Measurements from ENCODE around the gene MAT2A.
"Not testable (repeated sequence)": the region's sequence is repeated elsewhere in the genome, so short reads cannot be mapped to it uniquely, and the experiment has no call there.

Gene MAT2A

GRCh38 chr2:85579266-85579935, 40.4 kb downstream of the MAT2A start:
- DNase-seq, result no peak

DNA sequence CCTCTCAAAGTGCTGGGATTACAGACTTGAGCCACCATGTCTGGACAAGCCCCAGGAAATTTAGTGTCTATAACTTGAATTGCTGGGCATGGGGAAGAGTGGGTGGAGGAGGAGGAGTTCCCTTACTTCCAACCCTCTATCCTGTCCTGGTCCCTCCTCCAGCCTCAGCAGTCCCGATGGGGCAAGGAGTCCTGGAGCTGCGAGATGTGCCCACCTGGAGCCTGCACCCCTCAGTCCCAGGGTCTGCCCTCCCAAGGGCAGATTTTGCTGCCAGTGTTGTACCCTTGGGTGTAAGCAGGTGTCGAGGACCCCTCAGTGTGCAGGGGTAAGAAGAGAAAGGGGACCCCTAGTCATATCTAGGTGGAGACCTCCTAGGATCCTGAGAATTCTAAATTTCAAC, 41.2 kb downstream of the MAT2A start:
- no peak for DNase-seq

- DNase-seq, result no peak
These were observed 43.5 kb downstream of the MAT2A start for GRCh38 chr2:85582492-85582891.

GRCh38 chr2:85583667-85584353, 44.8 kb downstream of the MAT2A start:
- DNase-seq, result peak; percentile 29 to 32

GRCh38 chr2:85584354-85584856, 45.4 kb downstream of the MAT2A start, which contains the start of gene VAMP5:
TSS of gene VAMP5 (plus strand) at chr2:85584431. CDS start at chr2:85584491, 60 bp downstream.
- peak in 1 of 2 donors; percentile 18 for DNase-seq

DNA sequence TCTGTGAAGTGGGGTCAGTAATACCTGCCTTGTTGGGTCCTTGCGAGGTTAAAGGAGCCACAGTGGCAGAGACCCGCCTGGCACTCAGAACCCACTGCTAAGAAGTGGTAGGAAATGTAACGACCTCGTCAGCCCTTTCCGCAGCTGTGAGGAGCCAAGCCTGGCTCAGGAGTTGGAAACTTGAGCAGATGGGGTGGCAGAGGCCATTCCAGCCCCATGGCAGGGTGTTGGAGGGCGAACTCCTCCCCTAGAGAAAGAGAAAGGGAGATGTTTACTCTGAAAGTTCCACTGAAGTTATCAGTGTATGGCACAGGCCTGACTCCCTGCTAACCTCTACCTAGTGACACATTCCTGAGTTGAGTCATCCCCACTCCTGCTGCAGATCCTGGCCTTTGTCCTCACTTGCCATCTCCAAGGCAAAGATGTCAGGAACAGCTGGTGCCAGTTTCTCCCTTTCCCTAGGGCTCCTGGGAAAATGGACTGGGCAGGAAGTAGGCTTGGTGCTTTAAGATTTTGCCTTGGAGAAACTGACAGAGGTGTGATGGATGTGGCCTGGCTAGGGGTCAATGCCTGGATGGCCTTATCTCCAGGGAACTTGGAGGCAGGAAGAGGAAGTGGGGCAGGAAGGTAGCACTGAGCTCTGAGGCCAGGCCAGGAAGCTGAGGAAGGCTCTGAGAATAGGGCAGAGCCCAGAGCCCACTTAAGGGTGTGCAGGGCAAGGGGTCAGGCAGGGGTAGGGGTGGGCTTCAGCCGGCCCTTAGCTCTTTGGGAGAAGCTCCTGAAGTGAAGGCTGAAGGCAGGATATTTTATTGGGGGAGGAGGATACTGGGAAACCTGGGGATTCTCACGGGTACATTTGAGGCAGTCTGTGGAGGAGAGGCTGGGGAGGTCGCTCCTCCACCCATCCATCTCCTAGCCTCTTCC, 46.2 kb downstream of the MAT2A start:
- no peak for DNase-seq

GRCh38 chr2:85585781-85586105, 46.8 kb downstream of the MAT2A start:
- DNase-seq, result no peak

DNA sequence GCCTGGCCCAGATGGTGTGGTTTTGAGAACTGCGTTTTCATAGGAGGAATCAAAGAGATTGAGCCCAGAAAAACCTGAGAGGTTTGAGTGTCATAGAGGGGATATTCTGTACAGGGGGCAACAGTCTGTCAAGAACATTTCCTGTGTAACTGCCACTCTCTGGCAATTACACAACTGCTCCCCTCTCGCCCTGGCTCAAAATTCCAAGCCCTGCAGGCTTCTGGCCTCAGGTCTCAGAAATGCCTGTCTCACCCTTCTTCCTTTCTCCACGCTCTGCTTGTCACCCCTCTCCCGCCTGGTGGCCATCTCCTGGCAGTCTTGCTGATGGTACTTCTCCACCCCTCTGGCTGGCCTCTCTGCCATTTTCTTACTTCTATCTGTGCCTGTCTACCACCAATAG, 49.3 kb downstream of the MAT2A start:
- DNase-seq, result no peak

DNA sequence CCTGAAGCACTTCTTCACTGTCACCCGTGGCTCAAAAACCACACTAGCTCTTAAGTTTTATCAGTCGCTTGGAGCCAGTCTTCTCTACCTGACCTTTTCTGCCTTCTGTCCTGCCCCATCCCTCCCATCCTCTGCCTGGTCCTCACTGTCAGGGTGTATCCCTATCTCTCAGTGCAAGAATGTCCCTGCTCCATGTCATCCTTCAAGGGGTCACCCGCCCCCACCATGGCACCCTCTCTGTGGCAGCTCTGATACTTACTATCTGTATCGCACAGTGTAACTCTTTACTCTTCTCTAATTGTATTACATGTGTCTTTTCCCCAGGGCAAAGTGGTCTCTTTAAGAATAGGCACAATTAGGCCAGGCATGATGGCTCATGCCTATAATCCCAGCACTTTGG, 49.7 kb downstream of the MAT2A start:
- DNase-seq, result no peak

DNA sequence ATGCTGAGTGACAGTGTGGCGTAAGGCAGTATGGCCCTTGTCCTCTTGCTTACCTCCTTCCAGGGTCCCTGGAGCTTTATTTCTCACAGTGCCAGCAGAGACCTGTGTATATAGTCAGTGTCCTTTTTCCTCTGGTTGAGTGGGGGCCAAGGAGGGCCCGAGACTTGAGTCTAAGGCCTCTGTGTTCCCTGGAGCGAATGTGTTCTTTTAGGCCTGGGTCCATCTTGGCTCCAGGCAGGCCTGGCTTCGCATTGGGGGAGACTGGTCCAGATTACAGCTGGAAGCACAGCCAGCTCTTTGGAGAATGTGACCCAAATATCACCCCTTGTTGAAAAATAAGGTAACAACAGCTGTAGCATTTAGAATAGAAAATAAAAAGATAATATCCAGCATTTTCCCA, 50.2 kb downstream of the MAT2A start:
- no peak for DNase-seq

- DNase-seq, result no peak
These were observed 51.2 kb downstream of the MAT2A start for GRCh38 chr2:85589982-85590791.

GRCh38 chr2:85590950-85591349, 52.0 kb downstream of the MAT2A start:
- no peak for DNase-seq

- DNase-seq, result no peak
These were observed 52.6 kb downstream of the MAT2A start for GRCh38 chr2:85591563-85591962.

DNA sequence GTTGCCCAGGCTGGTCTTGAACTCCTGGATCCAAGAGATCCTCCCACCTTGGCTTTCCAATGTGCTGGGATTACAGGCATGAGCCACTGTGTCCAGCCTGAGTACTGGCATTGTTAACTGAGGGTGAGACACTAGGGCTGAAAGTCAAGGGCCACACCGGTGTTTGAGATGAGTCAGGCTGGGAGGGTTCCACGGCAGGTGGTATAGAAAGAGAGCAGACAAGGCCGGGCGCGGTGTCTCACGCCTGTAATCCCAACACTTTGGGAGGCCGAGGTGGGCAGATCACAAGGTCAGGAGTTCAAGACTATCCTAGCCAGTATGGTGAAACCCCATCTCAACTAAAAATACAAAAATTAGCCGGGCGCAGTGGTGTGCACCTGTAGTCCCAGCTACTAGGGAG, 53.3 kb downstream of the MAT2A start:
- DNase-seq, result not testable (repeated sequence)

- DNase-seq, result no peak
These were observed 54.1 kb downstream of the MAT2A start for GRCh38 chr2:85593023-85593422.

Data from activated CD4-positive, alpha-beta T cell treated with anti-CD3 and anti-CD28 coated beads for 4 hours (primary cell).